GM18520 (cell line): ENCODE data around the gene ZNF780B.

Source experiments
- ATAC-seq: cut with Tn5 transposase; IDR thresholded peaks from one replicate; pipeline ENCODE4 v1.9.1; 2021; ENCODE audit not compliant: unreplicated experiment

The ZNF780B gene

DNA sequence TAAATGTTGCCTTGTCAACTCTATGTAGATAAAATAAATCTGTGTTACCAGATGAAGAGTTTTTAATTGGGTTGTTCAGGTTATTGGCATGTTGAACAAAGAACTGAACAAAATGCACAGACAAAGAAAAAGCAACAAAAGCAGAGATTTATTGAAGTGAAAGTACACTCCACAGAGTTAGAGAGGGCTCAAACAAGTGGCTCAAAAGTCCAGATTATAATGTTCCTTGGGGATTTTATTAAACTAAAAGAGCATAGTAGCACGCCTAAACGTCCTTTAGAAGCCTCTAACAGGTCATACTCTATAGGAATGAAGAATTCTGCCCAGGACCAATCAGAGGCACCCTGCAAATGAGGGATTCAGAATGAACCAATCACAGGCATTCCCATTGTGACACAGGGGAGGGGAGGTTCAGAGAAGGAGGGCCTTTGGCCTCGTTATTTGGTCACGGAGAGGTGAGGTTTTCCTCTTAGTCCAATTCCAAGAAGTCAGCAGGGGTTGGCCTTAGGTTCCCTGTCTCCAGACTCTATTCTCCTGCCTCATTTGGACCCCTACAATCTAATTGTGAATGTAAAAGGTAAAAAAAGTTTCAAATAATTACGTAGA lies 72.2 kb downstream of the ZNF780B start:
- ATAC-seq: no peak

DNA sequence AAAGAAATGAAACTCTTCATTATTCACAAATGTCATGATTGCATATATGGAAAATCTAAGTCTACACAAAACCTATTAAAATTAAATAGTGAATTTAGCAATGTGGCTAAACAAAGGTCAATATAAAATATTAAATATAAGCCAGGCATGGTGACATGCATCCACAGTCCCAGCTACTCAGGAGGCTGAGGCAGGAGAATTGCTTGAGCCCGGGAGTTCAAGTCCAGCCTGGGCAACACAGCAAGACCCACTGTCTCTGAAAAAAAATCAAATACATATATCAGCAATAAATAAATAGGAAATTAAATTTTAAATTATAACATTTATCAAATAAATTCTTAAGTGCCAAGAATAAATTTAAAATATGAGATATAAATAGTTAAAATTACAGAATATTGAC lies 73.1 kb downstream of the ZNF780B start:
- ATAC-seq: no peak
